ENCODE results near the gene CSF1. TPM values are rescaled to one million over a fixed set of nuclear protein-coding genes. Genes with fewer than 3 reads are reported as not detected.

The CSF1 gene
- polyA plus RNA-seq, 4 donors = 8.0 to 8.4 (median 8.2) TPM

GRCh38 chr1:109974191-109974590, 63.5 kb downstream of the CSF1 start:
- no peak for DNase-seq (ENCODE audit: low read depth in 4 of 4, low spot score in 3 of 4)

- DNase-seq (ENCODE audit: low read depth in 4 of 4, low spot score in 3 of 4) = no peak
Measured at GRCh38 chr1:109975718-109976117, 65.1 kb downstream of the CSF1 start.

GRCh38 chr1:109976762-109977161, 66.1 kb downstream of the CSF1 start:
- no peak for DNase-seq (ENCODE audit: low read depth in 4 of 4, low spot score in 3 of 4)

- no peak for DNase-seq (ENCODE audit: low read depth in 4 of 4, low spot score in 3 of 4)
Measured at GRCh38 chr1:109977225-109977624, 66.6 kb downstream of the CSF1 start.

- no peak for DNase-seq (ENCODE audit: low read depth in 4 of 4, low spot score in 3 of 4)
Measured at GRCh38 chr1:109977657-109978378, 67.2 kb downstream of the CSF1 start.

- no peak for DNase-seq (ENCODE audit: low read depth in 4 of 4, low spot score in 3 of 4)
Measured at GRCh38 chr1:109978761-109979488, 68.3 kb downstream of the CSF1 start.

- no peak for DNase-seq (ENCODE audit: low read depth in 4 of 4, low spot score in 3 of 4)
Measured at GRCh38 chr1:109979489-109980091, 68.9 kb downstream of the CSF1 start.

Other genes with a start within 250 kb of the CSF1 start
- gene GSTM2, start 242.8 kb upstream of the CSF1 start, polyA plus RNA-seq (ENCODE audit: insufficient read length in 4 of 4) = 100 to 1,000 TPM; 171 to 257 (median 213) TPM
- 100 to 1,000 TPM in 1 of 4 donors, 1 to 10 TPM in 3; 2.4 to 121 (median 3.1) TPM for gene GSTM1, start 223.0 kb upstream of the CSF1 start, polyA plus RNA-seq (ENCODE audit: insufficient read length in 4 of 4)
- gene GSTM5, start 198.6 kb upstream of the CSF1 start, polyA plus RNA-seq (ENCODE audit: insufficient read length in 4 of 4) = 10 to 100 TPM; 28.7 to 55.4 (median 41.5) TPM
- 100 to 1,000 TPM; 225 to 281 (median 244) TPM for gene GSTM3, start 169.8 kb upstream of the CSF1 start, polyA plus RNA-seq (ENCODE audit: insufficient read length in 4 of 4)
- under 1 TPM; 0.24 to 1.00 (median 0.50) TPM for gene EPS8L3, start 146.9 kb upstream of the CSF1 start, polyA plus RNA-seq (ENCODE audit: insufficient read length in 4 of 4)
- gene AHCYL1, start 73.9 kb downstream of the CSF1 start, polyA plus RNA-seq (ENCODE audit: insufficient read length in 4 of 4) = 100 to 1,000 TPM; 108 to 126 (median 118) TPM
- gene STRIP1, start 123.8 kb downstream of the CSF1 start, polyA plus RNA-seq (ENCODE audit: insufficient read length in 4 of 4) = 10 to 100 TPM; 44.1 to 50.3 (median 44.8) TPM
- not detected for gene ALX3, start 159.8 kb downstream of the CSF1 start, polyA plus RNA-seq (ENCODE audit: insufficient read length in 4 of 4)
- gene UBL4B, start 201.6 kb downstream of the CSF1 start, polyA plus RNA-seq (ENCODE audit: insufficient read length in 4 of 4) = not detected
- 1 to 10 TPM in 2 of 4 donors, under 1 TPM in 2; 0.90 to 1.2 (median 0.98) TPM for gene SLC6A17, start 239.6 kb downstream of the CSF1 start, polyA plus RNA-seq (ENCODE audit: insufficient read length in 4 of 4)